GM19397 (cell line): Measurements from ENCODE around the gene STAP1.
"Not testable (repeated sequence)": the region's sequence is repeated elsewhere in the genome, so short reads cannot be mapped to it uniquely, and the experiment has no call there.

Experiments
- ATAC-seq: cut with Tn5 transposase; IDR thresholded peaks from one replicate; pipeline ENCODE4 v1.9.1; 2021; ENCODE audit warnings: mild to moderate bottlenecking, moderate library complexity; ENCODE audit not compliant: unreplicated experiment

STAP1 gene

DNA sequence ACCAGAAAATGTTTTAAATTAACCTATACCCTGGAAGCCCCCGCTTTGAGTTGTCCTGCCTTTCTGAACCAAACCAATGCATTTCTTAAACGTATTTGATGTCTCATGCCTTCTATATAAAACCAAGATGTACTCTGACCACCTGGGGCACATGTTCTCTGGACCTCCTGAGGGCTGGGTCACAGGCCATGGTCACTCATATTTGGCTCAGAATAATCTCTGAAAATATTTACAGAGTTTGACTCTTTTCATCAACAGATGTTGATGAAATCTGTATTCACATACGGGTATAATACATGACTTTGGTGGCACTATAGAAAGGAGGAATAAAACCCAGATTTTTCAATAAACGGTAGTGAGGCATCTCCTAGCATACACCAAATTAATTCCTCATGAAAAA is 55.7 kb downstream of the STAP1 start:
- no peak for ATAC-seq

DNA sequence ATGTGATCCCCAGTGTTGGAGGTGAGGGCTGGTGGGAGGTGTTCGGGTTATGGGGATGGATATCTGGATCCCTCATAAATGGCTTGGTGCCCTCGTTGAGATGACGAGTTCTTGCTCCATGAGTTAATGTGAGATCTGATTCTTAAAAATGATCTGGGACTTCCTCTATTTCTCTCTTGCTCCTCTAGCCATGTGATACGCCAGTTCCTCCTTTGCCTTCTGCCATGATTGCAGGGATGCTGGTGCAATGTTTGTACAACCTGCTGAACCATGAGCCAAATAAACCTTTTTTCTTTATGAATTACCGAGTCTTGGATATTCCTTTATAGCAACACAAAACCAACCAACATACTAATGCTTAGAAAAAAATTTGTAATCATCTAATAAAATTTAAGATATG is 56.6 kb downstream of the STAP1 start:
- ATAC-seq, result no peak

DNA sequence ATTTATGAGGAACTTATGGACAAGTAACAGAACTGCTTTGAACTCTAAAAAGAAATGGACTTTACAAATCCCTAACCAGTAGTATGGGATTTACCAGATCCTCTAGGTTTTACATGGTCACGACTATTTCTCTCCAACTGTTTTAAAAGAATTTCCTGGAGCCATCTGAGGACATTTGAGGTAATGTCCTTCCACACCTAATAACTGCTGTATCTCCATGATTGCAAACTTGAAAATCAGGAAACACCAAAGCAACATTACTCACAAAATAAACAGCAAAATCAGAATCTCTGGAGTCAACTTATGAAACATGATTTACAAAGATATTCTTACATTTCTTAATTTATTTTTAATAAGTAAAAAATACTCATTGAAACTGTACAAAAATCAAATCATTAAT is 58.0 kb downstream of the STAP1 start:
- no peak for ATAC-seq

DNA sequence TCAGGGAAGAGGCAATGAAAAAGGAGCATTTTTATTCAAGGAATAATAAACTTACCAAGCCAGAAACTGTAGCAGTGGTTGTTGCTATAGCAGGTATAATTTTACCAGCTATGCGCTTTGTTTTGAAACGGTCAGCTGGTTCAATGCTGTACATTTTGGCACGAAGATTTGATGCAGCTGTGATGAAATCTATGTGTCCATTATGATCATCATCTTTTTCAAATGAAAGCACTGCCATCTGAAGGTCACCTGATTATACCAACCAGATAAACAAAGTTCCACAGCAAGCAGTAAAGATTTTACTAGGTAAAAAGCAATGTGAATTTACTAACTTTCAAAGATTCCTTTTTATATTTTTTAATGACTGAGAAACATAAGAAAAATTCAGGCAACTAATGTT is 66.4 kb downstream of the STAP1 start:
- no peak for ATAC-seq

DNA sequence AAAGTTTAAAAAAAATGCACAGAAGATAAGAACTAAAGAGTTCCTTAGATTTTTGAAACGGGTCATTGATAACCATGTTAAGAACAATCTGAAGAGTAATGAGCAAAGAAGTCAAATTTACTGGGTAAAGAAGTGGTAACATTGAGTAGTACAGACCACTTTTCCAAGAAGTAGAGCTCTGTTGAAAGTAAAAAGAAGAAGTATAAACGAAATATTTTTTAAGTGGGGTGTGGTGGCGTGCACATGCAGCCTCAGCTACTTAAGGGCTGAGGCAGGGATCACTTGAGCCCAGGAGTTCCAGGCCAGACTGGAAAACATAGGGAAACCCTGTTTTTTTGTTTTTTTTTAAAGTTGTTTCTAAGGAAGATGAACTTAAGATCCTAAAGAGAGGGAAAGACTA is 74.0 kb downstream of the STAP1 start:
- ATAC-seq, result no peak

DNA sequence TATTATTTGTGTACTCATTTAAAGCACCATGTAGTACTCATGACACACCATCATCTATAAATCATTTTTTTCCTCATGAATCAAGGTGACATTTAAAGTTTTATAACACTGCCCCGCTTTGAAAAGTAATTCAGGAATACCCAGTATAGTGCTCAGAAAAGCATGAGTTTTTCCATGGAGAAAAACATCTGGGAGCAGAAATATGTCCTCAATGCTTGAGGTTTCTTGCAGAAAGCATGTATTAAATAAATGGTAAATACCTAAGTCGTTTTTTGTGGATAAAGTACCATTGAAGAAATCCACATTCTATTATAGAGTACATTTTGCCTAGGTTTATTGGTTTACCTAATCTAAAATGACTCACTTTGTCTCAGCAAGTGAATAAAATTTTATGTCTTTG is 76.2 kb downstream of the STAP1 start:
- ATAC-seq, result no peak

DNA sequence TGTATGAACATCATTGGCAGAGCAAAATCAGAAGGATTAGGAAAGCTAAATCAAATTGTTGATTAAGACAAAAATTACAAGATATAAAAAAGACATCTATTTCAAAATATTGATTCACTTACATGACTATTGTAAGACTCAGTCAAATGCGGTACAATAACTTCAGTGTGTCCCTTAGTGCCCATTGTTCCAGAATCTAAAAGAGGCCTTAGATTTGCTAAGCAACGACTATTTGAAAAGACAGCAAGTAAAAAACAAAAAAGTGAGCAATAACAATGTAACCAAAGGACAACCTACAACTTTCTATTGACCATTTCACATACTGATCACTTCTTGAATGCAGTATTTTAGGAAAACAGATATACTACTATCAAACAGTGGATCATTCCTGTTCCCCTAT is 76.8 kb downstream of the STAP1 start:
- ATAC-seq, result no peak

DNA sequence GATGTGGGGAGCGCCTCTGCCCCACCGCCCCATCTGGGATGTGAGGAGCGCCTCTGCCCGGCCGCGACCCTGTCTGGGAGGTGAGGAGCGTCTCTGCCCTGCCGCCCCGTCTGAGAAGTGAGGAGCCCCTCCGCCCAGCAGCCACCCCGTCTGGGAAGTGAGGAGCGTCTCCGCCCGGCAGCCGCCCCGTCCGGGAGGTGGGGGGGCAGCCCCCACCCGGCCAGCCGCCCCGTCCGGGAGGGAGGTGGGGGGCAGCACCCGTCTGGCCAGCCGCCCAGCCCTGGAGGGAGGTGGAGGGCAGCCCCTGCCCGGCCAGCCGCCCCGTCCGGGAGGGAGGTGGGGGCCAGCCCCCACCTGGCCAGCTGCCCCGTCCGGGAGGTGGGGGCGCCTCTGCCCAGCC is 78.5 kb downstream of the STAP1 start:
- not testable (repeated sequence) for ATAC-seq

DNA sequence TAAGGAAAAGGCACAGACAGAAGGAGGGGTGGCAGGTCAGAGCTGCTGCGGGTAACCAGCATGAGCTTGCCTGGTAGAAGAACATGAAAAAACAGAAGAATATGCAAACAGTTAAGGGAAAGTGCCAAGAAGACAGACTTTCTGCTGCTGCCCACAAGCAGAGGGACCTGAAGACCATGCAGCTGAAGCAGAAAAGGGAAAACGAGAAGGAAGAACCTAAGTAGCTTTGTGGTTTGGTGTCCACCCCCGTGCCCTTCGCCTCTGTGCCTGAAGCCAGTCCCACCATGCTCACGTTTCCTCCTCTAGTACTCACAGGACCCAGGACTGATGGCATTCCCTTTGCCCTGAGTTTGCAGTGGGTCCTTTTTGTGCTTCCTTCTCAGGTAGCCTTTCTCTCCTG is 79.6 kb downstream of the STAP1 start:
- ATAC-seq, result no peak

DNA sequence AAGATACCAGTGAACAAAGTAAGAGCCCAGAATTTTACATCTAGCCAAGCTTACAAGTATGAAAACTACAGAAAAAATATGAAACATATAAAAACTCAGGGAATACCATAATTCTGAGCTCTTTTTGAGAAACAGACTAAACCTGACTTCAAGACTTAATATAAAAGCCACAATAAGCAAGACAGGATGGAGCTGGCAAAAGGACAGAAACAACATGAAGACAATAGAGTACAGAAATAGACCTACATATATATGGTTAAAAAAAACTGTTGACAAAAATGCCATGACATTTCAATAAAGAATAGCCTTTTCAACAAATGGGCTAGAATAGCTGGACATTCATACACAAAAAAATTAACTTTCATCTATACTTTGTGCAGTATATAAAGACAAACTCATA is 93.0 kb downstream of the STAP1 start:
- no peak for ATAC-seq
